Thyroid gland (tissue), 4 donors: Measurements from ENCODE around the gene PKD1L1. TPM values are rescaled to one million over a fixed set of nuclear protein-coding genes. Genes with fewer than 3 reads are reported as not detected.

Experiments used
- DNase-seq, 2 donors: peaks; one replicate each; pipeline ENCODE4 v3.0.0-alpha.2; 2019
- H3K27ac ChIP-seq, 3 donors: fragments of 200-600 bp; sonication (generic); 1 replicate in 2 of 3; 2 replicates in 1 of 3; pipeline ENCODE4 v1.5.1; 2016 to 2019; ENCODE audit warnings: mild to moderate bottlenecking in 1 of 3, moderate library complexity in 1 of 3
- H3K27me3 ChIP-seq: fragments of 200-600 bp; sonication (generic); one replicate; pipeline ENCODE4 v1.5.1; 2019
- H3K36me3 ChIP-seq, 2 donors: fragments of 200-600 bp; sonication (generic); one replicate each; pipeline ENCODE4 v1.5.1; 2016 to 2019
- H3K4me1 ChIP-seq, 2 donors: fragments of 200-600 bp; sonication (generic); one replicate each; pipeline ENCODE4 v1.5.1; 2017 to 2019
- H3K4me3 ChIP-seq, 3 donors: fragments of 200-600 bp; sonication (generic); replicated peaks in 1 of 3; 1 replicate in 2 of 3; 2 replicates in 1 of 3; pipeline ENCODE4 v1.5.1; 2016; ENCODE audit warnings: mild to moderate bottlenecking in 1 of 3
- H3K9me3 ChIP-seq: fragments of 200-600 bp; sonication (generic); one replicate; pipeline ENCODE4 v1.5.1; 2017
- POLR2A ChIP-seq, 2 donors: fragments of 450-650 bp; IDR thresholded peaks; one replicate each; pipeline ENCODE4 v1.6.1; 2017; ENCODE audit warnings: antibody characterized with exemption in 2 of 2, mild to moderate bottlenecking in 2 of 2, moderate library complexity in 1 of 2
- WGBS, 2 donors: methylation state at CpG; one replicate each; pipeline ENCODE4 v1.1.5; 2017; 5-methylcytosine and 5-hydroxymethylcytosine counted together
- intact Hi-C: fragments of 100-400 bp; cut with DNase I; formaldehyde crosslinking; loops from one replicate; pipeline ENCODE4 v1.15.1; 2023
- total RNA-seq, 4 donors: library from RNA; depleted of rRNA; stranded (reverse); fragments of >200 nt; gene quantifications; one replicate each; pipeline ENCODE4 v1.2.3, GENCODE V29; 2016
- TF ChIP-seq, protein P1 (sequence below), 6 experiments: fragments of 200-600 bp in 3 of 6; fragments of 450-650 bp in 3 of 6; sonication (generic) in 3 of 6; IDR thresholded peaks; one replicate each; pipeline ENCODE4 v1.5.1; 2016 to 2019; ENCODE audit warnings: antibody characterized with exemption in 6 of 6, mild to moderate bottlenecking in 2 of 6, inconsistent platforms in 1 of 6, moderate library complexity in 1 of 6

Gene PKD1L1
- total RNA-seq, 4 donors from 2014 or later = under 0.01 to 0.17 (median 0.14) TPM

DNA sequence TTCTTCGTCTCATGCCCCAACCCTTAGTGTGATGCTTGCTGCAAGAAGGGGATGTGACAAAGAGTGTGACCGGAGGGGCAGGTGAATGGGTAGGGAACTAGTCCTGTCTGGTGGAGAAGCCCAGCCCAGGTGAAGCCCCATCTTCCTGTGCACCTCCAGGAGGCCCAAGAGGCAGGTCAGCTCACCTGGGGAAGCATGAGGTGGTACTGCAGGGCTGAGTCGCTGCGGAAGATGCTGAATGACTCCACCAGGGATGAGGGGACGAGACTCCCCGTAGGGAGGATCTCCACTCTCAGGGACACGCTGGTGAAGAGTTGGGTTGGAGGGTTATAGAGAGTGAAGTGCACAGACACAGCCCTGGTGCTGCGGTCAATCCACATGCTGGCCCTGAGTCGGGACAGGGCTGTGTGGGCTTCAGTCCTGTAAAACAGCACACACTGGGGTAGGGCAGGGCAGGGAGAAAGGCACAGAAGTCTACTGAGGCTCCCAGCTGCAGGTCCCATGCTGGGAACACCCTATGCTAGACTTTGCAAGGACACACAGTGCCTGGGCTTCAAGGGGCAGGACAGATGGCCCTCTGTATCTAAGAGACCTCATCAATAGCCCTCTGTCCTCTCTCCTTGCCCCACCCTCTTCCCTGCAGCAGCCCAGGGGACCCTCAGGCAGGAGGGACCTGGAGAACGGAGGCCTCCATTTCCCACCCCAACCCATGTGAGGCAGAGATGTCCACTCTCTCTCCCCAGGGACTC, 136.5 kb downstream of the PKD1L1 start:
- no peak overlapping the region for H3K4me3 ChIP-seq
- TF ChIP-seq POLR2A (IDR thresholded peaks at IDR 0.05) = no peak
- TF ChIP-seq, protein P1, sequence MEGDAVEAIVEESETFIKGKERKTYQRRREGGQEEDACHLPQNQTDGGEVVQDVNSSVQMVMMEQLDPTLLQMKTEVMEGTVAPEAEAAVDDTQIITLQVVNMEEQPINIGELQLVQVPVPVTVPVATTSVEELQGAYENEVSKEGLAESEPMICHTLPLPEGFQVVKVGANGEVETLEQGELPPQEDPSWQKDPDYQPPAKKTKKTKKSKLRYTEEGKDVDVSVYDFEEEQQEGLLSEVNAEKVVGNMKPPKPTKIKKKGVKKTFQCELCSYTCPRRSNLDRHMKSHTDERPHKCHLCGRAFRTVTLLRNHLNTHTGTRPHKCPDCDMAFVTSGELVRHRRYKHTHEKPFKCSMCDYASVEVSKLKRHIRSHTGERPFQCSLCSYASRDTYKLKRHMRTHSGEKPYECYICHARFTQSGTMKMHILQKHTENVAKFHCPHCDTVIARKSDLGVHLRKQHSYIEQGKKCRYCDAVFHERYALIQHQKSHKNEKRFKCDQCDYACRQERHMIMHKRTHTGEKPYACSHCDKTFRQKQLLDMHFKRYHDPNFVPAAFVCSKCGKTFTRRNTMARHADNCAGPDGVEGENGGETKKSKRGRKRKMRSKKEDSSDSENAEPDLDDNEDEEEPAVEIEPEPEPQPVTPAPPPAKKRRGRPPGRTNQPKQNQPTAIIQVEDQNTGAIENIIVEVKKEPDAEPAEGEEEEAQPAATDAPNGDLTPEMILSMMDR (IDR thresholded peaks at IDR 0.05) = no peak
- H3K9me3 ChIP-seq = no peaks in the 10 kb centered on the region
- 85 to 91% methylated on average over 10 of the region's 10 CpGs for WGBS, 2 donors
- H3K36me3 ChIP-seq = no peaks in the 10 kb centered on the region
- no peaks in the 10 kb centered on the region for H3K4me1 ChIP-seq
- intact Hi-C loops = no loop called here
- DNase-seq = no peak
- H3K27ac ChIP-seq = no peak overlapping the region
- H3K27me3 ChIP-seq = no peaks in the 10 kb centered on the region

DNA sequence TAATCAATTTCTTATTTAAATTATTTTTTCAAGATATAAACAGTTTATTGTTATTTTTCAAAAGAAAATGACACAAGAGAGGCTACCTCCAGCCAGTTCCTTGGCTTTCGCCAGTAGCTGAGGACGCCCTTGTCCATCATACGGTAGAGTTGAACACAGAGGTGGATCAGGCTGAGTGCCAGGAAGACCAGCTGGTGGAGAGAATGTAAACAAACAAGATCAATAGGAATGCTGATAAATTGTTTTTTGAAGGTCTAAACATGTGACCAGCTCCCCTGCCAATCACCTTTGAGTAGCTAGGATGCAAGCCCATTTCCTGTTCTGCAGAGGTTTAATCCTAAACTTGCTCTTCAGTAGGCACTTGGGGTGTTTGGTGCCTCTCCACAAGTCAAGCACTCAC, 138.9 kb downstream of the PKD1L1 start:
- no peak overlapping the region for H3K4me3 ChIP-seq
- H3K4me1 ChIP-seq = no peaks in the 10 kb centered on the region
- H3K27ac ChIP-seq = no peak overlapping the region
- H3K36me3 ChIP-seq = no peaks in the 10 kb centered on the region
- no peak for DNase-seq
- 97 to 98% methylated on average over 3 of the region's 3 CpGs for WGBS, 2 donors
- no peaks in the 10 kb centered on the region for H3K27me3 ChIP-seq
- intact Hi-C loops = no loop called here
- H3K9me3 ChIP-seq = no peaks in the 10 kb centered on the region
- TF ChIP-seq, protein P1 (IDR thresholded peaks at IDR 0.05) = no peak
- no peak for TF ChIP-seq POLR2A (IDR thresholded peaks at IDR 0.05)

GRCh38 chr7:47808321-47808720, 139.9 kb downstream of the PKD1L1 start:
- WGBS, 2 donors = 92 to 98% methylated on average over 7 of the region's 7 CpGs
- TF ChIP-seq POLR2A (IDR thresholded peaks at IDR 0.05) = no peak
- TF ChIP-seq, protein P1 (IDR thresholded peaks at IDR 0.05) = no peak
- Histone ChIP-seq H3K36me3 (no peaks in the 10 kb centered on the region), H3K4me3 (no peak overlapping the region), H3K4me1 (no peaks in the 10 kb centered on the region), H3K9me3 (no peaks in the 10 kb centered on the region), H3K27ac (no peak overlapping the region), H3K27me3 (no peaks in the 10 kb centered on the region)
- no peak for DNase-seq
- intact Hi-C loops = no loop called here

GRCh38 chr7:47807756-47808155, 140.5 kb downstream of the PKD1L1 start:
- intact Hi-C loops = no loop called here
- WGBS, 2 donors = 47 to 87% methylated on average over 4 to 5 of the region's 5 CpGs
- no peak overlapping the region for H3K4me3 ChIP-seq
- H3K9me3 ChIP-seq = no peaks in the 10 kb centered on the region
- no peaks in the 10 kb centered on the region for H3K36me3 ChIP-seq
- no peaks in the 10 kb centered on the region for H3K4me1 ChIP-seq
- no peaks in the 10 kb centered on the region for H3K27me3 ChIP-seq
- no peak for DNase-seq
- H3K27ac ChIP-seq = no peak overlapping the region
- no peak for TF ChIP-seq POLR2A (IDR thresholded peaks at IDR 0.05)

DNA sequence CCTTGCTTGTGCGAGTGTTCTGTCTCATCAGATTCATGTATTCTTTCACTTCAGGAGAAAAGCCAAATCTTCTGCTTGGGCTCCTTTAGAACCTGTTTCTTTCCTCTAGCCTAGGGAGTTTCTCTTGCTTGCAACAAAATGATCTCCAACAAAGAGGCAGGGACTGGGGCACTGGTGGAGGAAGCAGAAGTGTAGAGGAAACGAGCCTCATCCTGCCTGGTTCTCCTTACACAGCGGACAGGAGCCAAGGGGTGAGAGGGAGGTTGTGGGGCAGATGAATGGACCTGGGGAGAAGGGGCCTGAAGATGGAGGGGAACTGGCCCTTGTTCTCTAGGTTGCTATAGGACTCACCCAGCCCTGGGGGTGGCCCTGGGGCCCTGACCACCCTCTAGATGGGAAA, 141.1 kb downstream of the PKD1L1 start:
- Histone ChIP-seq H3K27me3 (no peaks in the 10 kb centered on the region), H3K36me3 (no peaks in the 10 kb centered on the region), H3K4me3 (no peak overlapping the region), H3K9me3 (no peaks in the 10 kb centered on the region), H3K27ac (no peak overlapping the region), H3K4me1 (no peaks in the 10 kb centered on the region)
- intact Hi-C loops = no loop called here
- TF ChIP-seq POLR2A (IDR thresholded peaks at IDR 0.05) = no peak
- TF ChIP-seq, protein P1 (IDR thresholded peaks at IDR 0.05) = no peak
- 79 to 83% methylated on average over 3 of the region's 3 CpGs for WGBS, 2 donors
- DNase-seq = no peak
